Muscle layer of colon (tissue), 2 donors: ENCODE results near the gene CHSY1.

Experiments used
- H3K27ac ChIP-seq: one replicate; pipeline ENCODE4 v1.7.0; 2013; ENCODE audit warnings: low read depth, mild to moderate bottlenecking, low read length, moderate library complexity
- H3K27me3 ChIP-seq, 2 donors: one replicate each; pipeline ENCODE4 v1.7.0; 2013; ENCODE audit warnings: low read length in 2 of 2, mild to moderate bottlenecking in 2 of 2; ENCODE audit not compliant: insufficient read depth in 2 of 2, control insufficient read depth in 1 of 2
- H3K36me3 ChIP-seq: one replicate; pipeline ENCODE4 v1.7.0; 2013; ENCODE audit warnings: mild to moderate bottlenecking, low read length; ENCODE audit not compliant: insufficient read depth
- H3K4me1 ChIP-seq: one replicate; pipeline ENCODE4 v1.7.0; 2013; ENCODE audit warnings: mild to moderate bottlenecking, low read length; ENCODE audit not compliant: insufficient read depth
- H3K4me3 ChIP-seq, 2 donors: one replicate each; pipeline ENCODE4 v1.7.0; 2013; ENCODE audit warnings: low read length in 2 of 2, low read depth in 1 of 2, mild to moderate bottlenecking in 1 of 2, moderate library complexity in 1 of 2
- H3K9ac ChIP-seq: one replicate; pipeline ENCODE4 v1.7.0; 2013; ENCODE audit warnings: low read length
- H3K9me3 ChIP-seq: one replicate; pipeline ENCODE4 v1.7.0; 2013; ENCODE audit warnings: mild to moderate bottlenecking, low read length
- donor health status: abdominal sarcoma.
- donor health status: Adenocarcinoma of cecum.

The CHSY1 gene

DNA sequence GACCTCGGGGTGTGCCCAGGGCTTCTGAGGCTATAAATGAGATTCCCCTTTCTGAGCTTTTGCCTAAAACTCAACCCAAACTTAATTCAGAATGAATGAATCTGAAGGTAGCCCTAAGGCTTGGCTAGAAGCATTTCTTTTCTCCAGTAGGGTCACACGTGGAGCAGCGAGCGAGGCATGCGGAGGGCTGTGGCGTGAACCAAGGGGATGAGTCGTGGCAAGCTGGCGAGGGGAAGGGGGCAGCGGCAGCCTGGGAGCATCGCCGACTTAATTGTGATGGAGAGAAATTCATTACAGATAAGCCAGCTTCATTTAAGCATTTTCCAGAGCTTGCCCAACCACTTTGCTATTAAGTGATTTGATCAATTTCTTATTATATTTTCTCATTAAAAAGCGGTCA is 79.9 kb downstream of the CHSY1 start:
- Histone ChIP-seq H3K9me3 (no peaks in the 10 kb centered on the region), H3K27me3 (no peaks in the 10 kb centered on the region), H3K36me3 (no peaks in the 10 kb centered on the region), H3K4me3 (no peak overlapping the region), H3K27ac (no peak overlapping the region), H3K4me1 (no peaks in the 10 kb centered on the region), H3K9ac (no peak overlapping the region)

DNA sequence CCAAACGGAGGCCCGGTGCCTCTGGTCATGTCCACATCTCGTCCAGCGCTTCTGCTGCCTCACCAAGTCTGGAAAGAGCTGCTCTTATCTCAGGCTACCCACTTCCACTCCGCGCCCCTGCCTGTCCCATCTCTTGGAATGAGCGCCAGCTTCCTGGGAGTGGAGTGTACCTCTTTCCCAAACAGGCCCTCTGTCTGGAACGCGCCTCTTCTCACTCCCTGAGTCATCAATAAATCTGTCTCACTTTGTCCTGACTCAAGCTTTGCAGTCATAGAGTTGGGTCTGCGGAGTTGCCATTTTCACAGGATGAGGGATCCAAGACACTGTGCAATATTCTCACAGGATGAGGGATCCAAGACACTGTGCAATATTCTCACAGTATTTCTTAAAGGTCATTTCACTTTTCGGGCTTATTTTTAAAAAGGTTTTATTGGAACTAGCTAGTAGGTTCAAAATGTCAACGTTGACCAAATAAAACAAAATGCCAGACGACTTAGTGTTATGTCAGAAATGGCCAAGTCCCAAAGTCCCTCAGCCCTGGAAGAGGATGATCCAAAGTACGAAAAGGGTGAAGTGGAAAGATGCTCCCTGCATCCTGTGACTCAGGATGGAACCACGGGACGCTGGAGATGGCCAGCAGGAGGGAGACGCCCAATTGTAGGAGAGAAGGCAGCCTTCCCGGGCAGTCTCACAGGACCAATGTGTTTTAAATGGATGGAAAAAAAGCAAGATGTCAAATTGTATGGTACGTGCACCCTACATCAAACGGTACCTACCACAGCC is 81.1 kb downstream of the CHSY1 start:
- no peak overlapping the region for H3K9ac ChIP-seq
- no peaks in the 10 kb centered on the region for H3K27me3 ChIP-seq
- no peaks in the 10 kb centered on the region for H3K4me1 ChIP-seq
- peaks cover 4% of the 10 kb centered on the region for H3K9me3 ChIP-seq
- no peak overlapping the region for H3K27ac ChIP-seq
- no peaks in the 10 kb centered on the region for H3K36me3 ChIP-seq
- no peak overlapping the region for H3K4me3 ChIP-seq

DNA sequence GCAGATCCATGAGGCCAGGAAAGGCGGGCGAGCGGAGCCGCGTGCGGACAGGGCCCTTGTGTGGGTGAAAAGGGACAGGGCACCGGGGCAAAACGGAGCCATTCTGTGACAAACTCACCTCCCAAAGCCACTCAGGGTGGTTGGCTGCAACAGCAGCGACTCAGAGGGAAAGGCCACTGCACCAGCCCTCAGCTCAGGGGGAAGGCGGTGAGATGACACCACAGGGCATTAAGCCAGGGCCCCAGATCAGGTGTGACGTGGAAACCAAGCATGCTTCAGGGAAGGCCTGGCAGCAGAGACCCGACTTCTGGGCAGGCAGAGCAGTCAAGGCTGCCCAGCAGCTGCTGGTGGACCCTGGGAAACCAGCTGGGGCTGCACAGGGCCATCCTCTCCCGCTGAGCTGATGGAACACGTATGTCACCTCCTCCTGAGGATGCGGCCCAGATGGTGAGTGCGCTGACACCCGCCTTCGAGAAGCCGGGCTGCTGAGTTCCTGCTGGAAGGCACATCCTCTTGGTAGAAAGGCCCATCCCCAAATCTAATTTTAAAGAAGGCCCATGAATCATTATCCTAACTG is 82.3 kb downstream of the CHSY1 start:
- H3K27ac ChIP-seq, result no peak overlapping the region

DNA sequence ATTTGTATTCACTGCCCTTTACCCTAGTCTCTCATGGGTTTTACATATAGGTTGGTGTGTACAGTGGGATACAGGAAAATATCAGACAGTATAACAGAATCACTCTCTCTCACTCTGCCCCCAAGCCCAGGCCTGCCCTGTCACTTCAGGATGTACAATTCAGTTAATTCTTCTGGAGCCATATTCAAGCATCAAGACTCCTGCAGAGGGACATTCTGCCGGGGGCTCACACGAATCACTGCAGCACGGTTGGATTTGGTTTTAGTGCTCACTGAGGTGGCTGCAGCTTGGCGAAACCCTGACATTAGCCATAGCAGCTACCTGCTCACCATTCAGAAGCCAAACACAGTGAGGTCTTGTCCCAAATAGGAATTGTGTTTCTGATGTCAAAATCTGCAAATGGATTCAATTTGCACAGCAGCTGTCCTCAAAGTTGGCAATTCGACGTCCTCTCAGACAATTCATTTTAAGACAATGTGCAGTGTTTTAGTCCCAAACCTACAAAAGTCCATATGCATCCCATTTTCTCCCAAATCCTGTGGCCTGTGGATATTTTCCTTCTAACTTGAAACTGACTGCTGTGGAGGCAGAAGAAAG is 82.9 kb downstream of the CHSY1 start:
- H3K27me3 ChIP-seq, result no peaks in the 10 kb centered on the region
- H3K9me3 ChIP-seq, result peaks cover 8% of the 10 kb centered on the region
- H3K4me1 ChIP-seq, result no peaks in the 10 kb centered on the region
- no peaks in the 10 kb centered on the region for H3K36me3 ChIP-seq
- H3K9ac ChIP-seq, result no peak overlapping the region
- H3K4me3 ChIP-seq, result no peak overlapping the region
- no peak overlapping the region for H3K27ac ChIP-seq

More for the DNA sequence above, 82.3 kb downstream of the CHSY1 start:
- H3K9ac ChIP-seq, result no peak overlapping the region
- no peak overlapping the region for H3K4me3 ChIP-seq
- no peaks in the 10 kb centered on the region for H3K27me3 ChIP-seq
- H3K4me1 ChIP-seq, result no peaks in the 10 kb centered on the region
- peaks cover 8% of the 10 kb centered on the region for H3K9me3 ChIP-seq
- H3K36me3 ChIP-seq, result no peaks in the 10 kb centered on the region

DNA sequence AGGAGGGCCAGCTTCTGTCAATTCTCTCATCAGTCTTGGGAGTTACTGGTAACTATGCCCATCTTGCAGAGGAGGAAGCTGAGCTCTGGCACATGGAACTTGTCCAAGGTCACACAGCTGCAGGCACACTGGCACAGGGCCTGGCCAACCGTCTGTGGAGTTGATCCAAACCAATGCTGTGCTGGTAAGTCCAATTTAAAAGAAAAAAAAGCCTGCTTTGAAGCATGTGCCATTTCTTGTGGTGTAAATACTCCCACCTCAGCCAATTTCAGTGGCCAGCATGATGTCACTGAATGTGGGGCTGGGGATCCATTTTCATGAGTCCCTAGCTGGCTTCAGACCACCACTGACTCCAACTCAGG is 83.4 kb downstream of the CHSY1 start:
- Histone ChIP-seq H3K9ac (no peak overlapping the region), H3K4me1 (no peaks in the 10 kb centered on the region), H3K9me3 (peaks cover 8% of the 10 kb centered on the region), H3K36me3 (no peaks in the 10 kb centered on the region), H3K4me3 (no peak overlapping the region), H3K27ac (no peak overlapping the region), H3K27me3 (no peaks in the 10 kb centered on the region)

DNA sequence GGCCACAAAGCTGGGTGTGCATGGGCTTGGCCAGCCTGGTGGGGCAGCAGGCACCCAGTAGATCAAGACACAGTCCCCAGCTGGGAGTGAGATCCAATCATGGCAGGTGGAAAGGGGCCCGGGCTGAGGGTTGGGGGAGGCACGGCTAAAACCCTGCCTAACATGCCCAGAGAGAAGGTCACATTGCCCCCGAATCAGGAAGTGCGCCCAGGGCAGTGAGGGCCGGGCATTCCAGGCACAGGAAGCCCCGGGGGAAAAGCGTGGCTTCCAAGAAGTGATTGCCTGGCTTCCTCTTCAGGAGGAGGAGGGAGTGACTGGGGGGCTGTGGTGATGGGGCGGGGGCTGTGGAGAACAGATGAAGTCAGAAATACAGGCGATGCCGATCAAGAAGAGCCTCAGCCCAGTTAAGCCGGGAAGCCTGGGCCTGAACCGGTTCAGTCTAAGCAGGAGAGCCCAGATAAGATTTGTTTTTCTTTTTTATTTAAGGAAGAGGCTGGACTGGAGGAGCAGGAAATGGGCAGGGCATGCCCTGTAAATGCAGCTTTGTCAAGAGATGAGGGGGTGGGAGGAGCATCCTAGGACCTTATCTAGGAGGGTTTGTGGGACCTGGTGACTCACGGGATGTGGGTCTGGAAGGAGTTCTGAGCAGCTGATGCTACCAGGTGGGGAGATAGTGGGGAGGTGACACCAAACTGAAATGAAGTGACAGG is 83.9 kb downstream of the CHSY1 start:
- peaks cover 8% of the 10 kb centered on the region for H3K9me3 ChIP-seq
- H3K4me1 ChIP-seq, result no peaks in the 10 kb centered on the region
- no peak overlapping the region for H3K9ac ChIP-seq
- no peak overlapping the region for H3K4me3 ChIP-seq
- H3K27ac ChIP-seq, result no peak overlapping the region
- H3K27me3 ChIP-seq, result no peaks in the 10 kb centered on the region
- no peaks in the 10 kb centered on the region for H3K36me3 ChIP-seq

DNA sequence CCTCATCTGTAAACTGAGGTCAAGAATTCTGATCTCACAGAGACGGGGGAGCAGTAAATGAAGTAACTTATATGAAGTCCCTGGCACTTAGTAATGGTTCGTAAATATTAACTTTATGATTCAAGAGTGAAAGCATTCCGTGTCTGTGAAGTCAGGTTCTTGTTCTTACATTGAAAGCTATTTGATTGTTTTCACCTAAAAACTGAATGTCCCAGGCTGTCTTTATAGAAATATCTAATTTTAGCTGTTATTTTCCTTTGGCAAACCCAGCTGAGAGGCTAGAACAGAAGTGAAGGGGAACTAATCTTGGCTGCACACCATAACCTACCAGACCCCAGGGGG is 84.5 kb downstream of the CHSY1 start:
- no peaks in the 10 kb centered on the region for H3K4me1 ChIP-seq
- H3K27me3 ChIP-seq, result no peaks in the 10 kb centered on the region
- H3K9me3 ChIP-seq, result peaks cover 8% of the 10 kb centered on the region
- no peaks in the 10 kb centered on the region for H3K36me3 ChIP-seq
- H3K9ac ChIP-seq, result no peak overlapping the region
- no peak overlapping the region for H3K27ac ChIP-seq
- H3K4me3 ChIP-seq, result no peak overlapping the region

DNA sequence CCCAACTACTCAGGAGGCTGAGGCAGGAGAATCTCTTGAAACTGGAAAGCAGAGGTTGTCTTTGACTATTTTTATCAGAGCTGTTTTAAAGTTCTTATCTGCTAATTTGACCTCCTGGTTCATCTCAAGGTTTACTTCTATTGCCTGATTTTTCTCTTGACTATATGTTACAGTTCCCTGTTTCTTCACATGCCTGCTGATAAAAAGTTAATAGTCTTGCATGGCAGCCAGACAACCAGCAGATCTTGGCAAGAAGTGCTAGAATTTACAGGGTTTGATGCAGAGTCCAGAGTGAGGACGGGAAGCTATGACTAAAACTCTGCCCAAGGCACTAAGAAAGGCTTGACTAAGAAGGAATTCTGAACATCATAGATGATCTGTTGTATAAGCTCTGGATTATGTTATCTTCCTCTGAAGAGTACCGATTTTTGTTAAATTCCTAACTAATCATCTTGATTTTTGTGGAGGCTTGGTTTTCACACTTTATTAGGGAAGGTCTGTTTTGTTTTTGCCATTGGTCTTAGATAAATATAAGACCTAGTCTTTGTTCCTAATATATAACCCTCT is 85.9 kb downstream of the CHSY1 start:
- no peak overlapping the region for H3K4me3 ChIP-seq
- H3K27me3 ChIP-seq, result no peaks in the 10 kb centered on the region
- H3K27ac ChIP-seq, result no peak overlapping the region
- H3K4me1 ChIP-seq, result no peaks in the 10 kb centered on the region
- H3K36me3 ChIP-seq, result no peaks in the 10 kb centered on the region
- no peak overlapping the region for H3K9ac ChIP-seq
- H3K9me3 ChIP-seq, result peaks cover 8% of the 10 kb centered on the region

DNA sequence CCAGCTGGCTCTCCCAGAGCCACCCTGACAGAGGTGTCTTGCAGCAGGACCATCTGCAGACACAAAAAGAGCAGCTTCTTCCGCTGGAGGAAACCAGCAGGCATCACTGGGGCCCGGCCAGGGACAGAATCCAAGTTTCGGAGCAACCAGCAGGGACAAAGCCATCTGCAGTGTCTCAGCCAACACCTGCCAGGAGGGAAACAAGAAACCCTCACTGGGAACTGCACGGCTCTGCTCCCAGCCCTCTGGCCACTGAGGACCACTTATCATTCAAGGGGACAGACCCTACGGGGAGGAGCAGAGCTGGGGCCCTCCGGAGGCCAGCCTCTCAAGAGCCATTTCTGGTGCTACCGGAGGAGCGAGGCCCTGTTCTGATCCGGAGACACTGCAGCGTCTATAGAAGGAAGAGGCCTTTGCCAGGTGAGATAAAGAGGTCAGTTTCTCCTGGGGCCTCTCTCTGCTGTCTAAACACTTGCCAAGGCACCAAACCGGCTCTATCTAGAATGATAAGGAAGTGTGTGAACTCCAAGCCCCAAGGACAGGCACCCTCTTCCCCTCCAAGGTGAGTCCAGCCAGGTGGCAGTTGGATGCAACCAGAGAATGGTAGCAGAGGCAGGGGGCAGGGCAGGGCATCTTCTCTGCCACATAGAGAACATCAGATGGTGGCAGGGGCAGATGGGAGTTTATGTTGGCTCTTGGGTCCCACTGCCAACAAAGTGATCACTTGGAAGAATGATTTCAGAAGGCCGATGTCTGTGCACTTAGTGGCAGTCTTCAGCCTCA is 89.0 kb downstream of the CHSY1 start:
- Histone ChIP-seq H3K27me3 (no peaks in the 10 kb centered on the region), H3K4me3 (no peak overlapping the region), H3K36me3 (no peaks in the 10 kb centered on the region), H3K9me3 (peaks cover 8% of the 10 kb centered on the region), H3K9ac (no peak overlapping the region), H3K4me1 (no peaks in the 10 kb centered on the region), H3K27ac (no peak overlapping the region)

DNA sequence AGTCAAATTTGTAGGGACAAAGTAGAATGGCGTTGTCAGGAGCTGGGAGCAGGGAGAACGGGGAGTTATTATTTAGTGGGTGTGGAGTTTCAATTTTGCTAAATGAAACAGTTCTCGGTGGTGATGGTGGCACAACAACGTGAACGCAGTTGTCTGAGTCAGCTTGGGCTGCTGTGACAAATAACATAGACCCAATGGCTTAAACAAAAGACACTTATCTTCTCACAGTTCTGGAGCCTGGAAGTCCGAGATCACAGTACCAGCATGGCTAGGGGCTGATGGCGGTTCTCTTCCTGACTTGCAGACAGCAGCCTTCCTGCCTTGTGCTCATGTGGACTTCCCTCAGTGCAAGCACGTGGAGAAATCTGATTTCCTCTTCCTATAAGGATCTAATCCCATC is 90.2 kb downstream of the CHSY1 start:
- H3K9me3 ChIP-seq, result peaks cover 8% of the 10 kb centered on the region
- no peaks in the 10 kb centered on the region for H3K36me3 ChIP-seq
- no peaks in the 10 kb centered on the region for H3K4me1 ChIP-seq
- H3K27me3 ChIP-seq, result no peaks in the 10 kb centered on the region
- no peak overlapping the region for H3K27ac ChIP-seq
- H3K9ac ChIP-seq, result no peak overlapping the region
- H3K4me3 ChIP-seq, result no peak overlapping the region
